Heart left ventricle (tissue), 13 donors: ENCODE measurements around the gene OR2J2.

Experiments
- POLR2A ChIP-seq, 2 donors: fragments of 450-650 bp; IDR thresholded peaks; one replicate each; pipeline ENCODE4 v1.6.1; 2017; ENCODE audit warnings: antibody characterized with exemption in 2 of 2, mild to moderate bottlenecking in 2 of 2, moderate library complexity in 2 of 2
- TF ChIP-seq, protein P1 (sequence below), 12 donors: fragments of 200-600 bp; sonication (generic) in 4 of 12; IDR thresholded peaks; one replicate each; pipeline versions ENCODE4 v1.5.0 to v1.8.0; 2018 to 2022; ENCODE audit warnings: antibody characterized with exemption in 12 of 12, mild to moderate bottlenecking in 5 of 12
- donor health status: ischemic (EF 13 %, LVEDD 7.1; RV severe dilation, severe dysfunction).
- donor health status: DM: no; HTN: yes; CAD: no.
- donor health status: DM: no; HTN: no; CAD: no.
- donor health status: ischemic (EF 25% LVEDD 6.9; RV normal size, moderate dysfunction).
- donor health status: ischemic (EF 25% LVEDD 5.7; RV mildly dilated, moderate dysfunction).
- donor health status: ischemic (EF 35%, LVEDD 5.7; RV mildly dilated, moderate dysfunction).
- donor health status: nonischemic (EF 11% LVEDD 7.7; RV severe dilation, severe dysfunction).
- donor health status: DM: yes; HTN: yes; CAD: no.
- donor health status: PGD.
- donor health status: ischemic (EF 29% LVEDD 5.4; RV normal size, mild dysfunction).
- donor health status: nonischemic (EF 23%, LVEDD 6.1; RV moderate dilation, normal function).

- TF ChIP-seq, protein P1, sequence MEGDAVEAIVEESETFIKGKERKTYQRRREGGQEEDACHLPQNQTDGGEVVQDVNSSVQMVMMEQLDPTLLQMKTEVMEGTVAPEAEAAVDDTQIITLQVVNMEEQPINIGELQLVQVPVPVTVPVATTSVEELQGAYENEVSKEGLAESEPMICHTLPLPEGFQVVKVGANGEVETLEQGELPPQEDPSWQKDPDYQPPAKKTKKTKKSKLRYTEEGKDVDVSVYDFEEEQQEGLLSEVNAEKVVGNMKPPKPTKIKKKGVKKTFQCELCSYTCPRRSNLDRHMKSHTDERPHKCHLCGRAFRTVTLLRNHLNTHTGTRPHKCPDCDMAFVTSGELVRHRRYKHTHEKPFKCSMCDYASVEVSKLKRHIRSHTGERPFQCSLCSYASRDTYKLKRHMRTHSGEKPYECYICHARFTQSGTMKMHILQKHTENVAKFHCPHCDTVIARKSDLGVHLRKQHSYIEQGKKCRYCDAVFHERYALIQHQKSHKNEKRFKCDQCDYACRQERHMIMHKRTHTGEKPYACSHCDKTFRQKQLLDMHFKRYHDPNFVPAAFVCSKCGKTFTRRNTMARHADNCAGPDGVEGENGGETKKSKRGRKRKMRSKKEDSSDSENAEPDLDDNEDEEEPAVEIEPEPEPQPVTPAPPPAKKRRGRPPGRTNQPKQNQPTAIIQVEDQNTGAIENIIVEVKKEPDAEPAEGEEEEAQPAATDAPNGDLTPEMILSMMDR (IDR thresholded peaks at IDR 0.05) = no peak
- no peak for TF ChIP-seq POLR2A (IDR thresholded peaks at IDR 0.05)
Measured at GRCh38 chr6:29131691-29132090, 39.0 kb upstream of the OR2J2 start.
